Stimulated activated CD4-positive, alpha-beta T cell treated with anti-CD3 and anti-CD28 coated beads, Interleukin-15, amount 100 ng/mL, for 24 hours (primary cell): ENCODE measurements around the gene S100A7A.
"Not testable (repeated sequence)": the region's sequence is repeated elsewhere in the genome, so short reads cannot be mapped to it uniquely, and the experiment has no call there.

Experiments
- DNase-seq: peaks from one replicate; pipeline ENCODE4 v3.0.0-alpha.2; 2020

Gene S100A7A

GRCh38 chr1:153395776-153396175 is 20.5 kb upstream of the S100A7A start:
- no peak for DNase-seq

- DNase-seq = no peak
Measured at GRCh38 chr1:153396461-153396860, 19.9 kb upstream of the S100A7A start.

GRCh38 chr1:153397051-153397923 is 19.0 kb upstream of the S100A7A start:
- DNase-seq = no peak

GRCh38 chr1:153397924-153398651 is 18.2 kb upstream of the S100A7A start:
- no peak for DNase-seq

GRCh38 chr1:153399401-153400055 is 16.8 kb upstream of the S100A7A start:
- no peak for DNase-seq

- DNase-seq = no peak
Measured at GRCh38 chr1:153400244-153400643, 16.1 kb upstream of the S100A7A start.

- DNase-seq = no peak
Measured at GRCh38 chr1:153401461-153401860, 14.9 kb upstream of the S100A7A start.

- DNase-seq = no peak
Measured at GRCh38 chr1:153402226-153402625, 14.1 kb upstream of the S100A7A start.

GRCh38 chr1:153403421-153404085 is 12.8 kb upstream of the S100A7A start:
- no peak for DNase-seq

GRCh38 chr1:153404086-153404635 is 12.2 kb upstream of the S100A7A start:
- no peak for DNase-seq

GRCh38 chr1:153404768-153405167 is 11.6 kb upstream of the S100A7A start:
- DNase-seq = peak; percentile 75

GRCh38 chr1:153405825-153406599 is 10.3 kb upstream of the S100A7A start:
- not testable (repeated sequence) for DNase-seq

GRCh38 chr1:153407274-153407673 is 9.0 kb upstream of the S100A7A start:
- DNase-seq = not testable (repeated sequence)

GRCh38 chr1:153413961-153414360 is 2.4 kb upstream of the S100A7A start:
- not testable (repeated sequence) for DNase-seq

GRCh38 chr1:153417136-153417888 is 992 bp downstream of the S100A7A start:
- no peak for DNase-seq

- DNase-seq = not testable (repeated sequence)
Measured at GRCh38 chr1:153418758-153419435, 2.6 kb downstream of the S100A7A start.

- not testable (repeated sequence) for DNase-seq
Measured at GRCh38 chr1:153419436-153419793, 3.1 kb downstream of the S100A7A start.

GRCh38 chr1:153420306-153420705 is 4.0 kb downstream of the S100A7A start:
- no peak for DNase-seq

- DNase-seq = peak; percentile 74
Measured at GRCh38 chr1:153422450-153423068, 6.2 kb downstream of the S100A7A start.

- DNase-seq = no peak
Measured at GRCh38 chr1:153426809-153427208, 10.5 kb downstream of the S100A7A start.
